GM19438 (cell line): ENCODE data around the gene ZNF555.
A peak's percentile ranks its signal among the peaks of the same experiment; 100 is the strongest.
"Not testable (repeated sequence)": the region's sequence is repeated elsewhere in the genome, so short reads cannot be mapped to it uniquely, and the experiment has no call there.

Source experiments
- ATAC-seq: cut with Tn5 transposase; IDR thresholded peaks from one replicate; pipeline ENCODE4 v1.9.1; 2021; ENCODE audit warnings: low read depth; ENCODE audit not compliant: unreplicated experiment

Gene ZNF555

GRCh38 chr19:2806736-2807378, 34.4 kb upstream of the ZNF555 start:
- ATAC-seq = no peak

GRCh38 chr19:2807379-2808128, 33.7 kb upstream of the ZNF555 start:
- no peak for ATAC-seq

- ATAC-seq = no peak
Measured at GRCh38 chr19:2808129-2808941, 32.9 kb upstream of the ZNF555 start.

GRCh38 chr19:2809387-2810140, 31.7 kb upstream of the ZNF555 start:
- ATAC-seq = no peak

- no peak for ATAC-seq
Measured at GRCh38 chr19:2810141-2811091, 30.9 kb upstream of the ZNF555 start.

- no peak for ATAC-seq
Measured at GRCh38 chr19:2811221-2811722, 30.0 kb upstream of the ZNF555 start.

- no peak for ATAC-seq
Measured at GRCh38 chr19:2811735-2812413, 29.4 kb upstream of the ZNF555 start.

GRCh38 chr19:2812414-2813234, 28.7 kb upstream of the ZNF555 start:
- ATAC-seq = no peak

- ATAC-seq = no peak
Measured at GRCh38 chr19:2813235-2814160, 27.8 kb upstream of the ZNF555 start.

- ATAC-seq = no peak
Measured at GRCh38 chr19:2814426-2814825, 26.8 kb upstream of the ZNF555 start.

GRCh38 chr19:2815191-2815614, 26.1 kb upstream of the ZNF555 start:
- no peak for ATAC-seq

GRCh38 chr19:2815923-2816322, 25.4 kb upstream of the ZNF555 start:
- no peak for ATAC-seq

- ATAC-seq = no peak
Measured at GRCh38 chr19:2816641-2817040, 24.6 kb upstream of the ZNF555 start.

GRCh38 chr19:2817237-2817829, 23.9 kb upstream of the ZNF555 start:
- not testable (repeated sequence) for ATAC-seq

GRCh38 chr19:2819540-2820111, 21.6 kb upstream of the ZNF555 start, which contains the start of gene ZNF554:
ZNF554 (plus strand) TSS chr19:2819868; CDS start chr19:2820072, 204 bp downstream.
- peak; percentile 78 for ATAC-seq

- no peak for ATAC-seq
Measured at GRCh38 chr19:2820112-2820702, 21.1 kb upstream of the ZNF555 start.
